Activated B cell treated with CpG ODN at 0.5 μM for 24 hours (primary cell): ENCODE results near the gene HPS3. TPM values are rescaled to one million over a fixed set of nuclear protein-coding genes. Genes with fewer than 3 reads are reported as not detected.
A peak's percentile ranks its signal among the peaks of the same experiment; 100 is the strongest.

Experiments used
- ATAC-seq: fragments of 200-7000 bp; cut with Tn5 transposase; one replicate; pipeline ENCODE4 v1.10.0; 2021; ENCODE audit warnings: low read depth, mild to moderate bottlenecking, moderate library complexity
- CTCF ChIA-PET: fragments of 350-600 bp; sonication (Branson Sonifier 250); formaldehyde crosslinking; loops from one replicate; lab custom pipeline; 2021; ENCODE audit warnings: antibody characterized with exemption; lab: Charles Lee
- POLR2A ChIA-PET: fragments of 350-600 bp; sonication (Branson Sonifier 250); formaldehyde crosslinking; loops from one replicate; lab custom pipeline; 2021; ENCODE audit warnings: antibody characterized with exemption; lab: Charles Lee
- DNase-seq: peaks from one replicate; pipeline ENCODE4 v3.0.0; 2022
- H3K27ac Mint-ChIP-seq: one replicate; pipeline ENCODE4 v1.8.0; 2020; ENCODE audit warnings: mixed read lengths
- H3K27me3 Mint-ChIP-seq: one replicate; pipeline ENCODE4 v1.8.0; 2021; ENCODE audit warnings: mixed read lengths
- H3K36me3 Mint-ChIP-seq: one replicate; pipeline ENCODE4 v1.8.0; 2021; ENCODE audit warnings: low read depth, mixed read lengths
- H3K4me1 Mint-ChIP-seq: one replicate; pipeline ENCODE4 v1.8.0; 2021; ENCODE audit warnings: mixed read lengths
- H3K4me3 Mint-ChIP-seq: one replicate; pipeline ENCODE4 v1.8.0; 2020; ENCODE audit warnings: mild to moderate bottlenecking, mixed read lengths
- H3K9me3 Mint-ChIP-seq: one replicate; pipeline ENCODE4 v1.8.0; 2020; ENCODE audit warnings: mixed read lengths
- CTCF ChIP-seq: fragments of 200-600 bp; IDR thresholded peaks from one replicate; pipeline ENCODE4 v1.8.0; 2022; ENCODE audit warnings: antibody characterized with exemption, mild to moderate bottlenecking
- intact Hi-C: fragments of 100-400 bp; cut with micrococcal nuclease; formaldehyde crosslinking; loops from one replicate; pipeline ENCODE4 v1.15.1; 2024
- total RNA-seq: library from RNA; stranded (reverse); gene quantifications from 2 replicates; pipeline ENCODE4 v1.2.3, GENCODE V29; 2022

Gene HPS3
- total RNA-seq, 1 donor from 2014 or later, result 30.1 TPM

- peak; percentile 7 for ATAC-seq
- no peak for DNase-seq
- Mint-ChIP-seq H3K27me3 (no peaks in the 10 kb centered on the region), H3K9me3 (no peaks in the 10 kb centered on the region), H3K4me1 (peaks cover 32% of the 10 kb centered on the region), H3K27ac (peak overlapping the region; percentile 87), H3K4me3 (peak overlapping the region; percentile 99), H3K36me3 (peaks cover 14% of the 10 kb centered on the region)
- intact Hi-C loops, result loop anchor here (1.0 to 5.0 kb wide), 5 partner anchors 9 to 726 kb away; partner anchors contain the start of genes GYG1, HPS3 and RNF13
- no peak for TF ChIP-seq CTCF
- ChIA-PET POLR2A (interaction anchor here (1.3 kb wide), 1 partner anchor 44 kb away, joined by 5 read pairs; the partner anchor contains the start of gene HPS3), CTCF (interaction anchor here (1.4 kb wide), 1 partner anchor 35 kb away, joined by 4 read pairs; no protein-coding TSS in a partner anchor)
Observed at GRCh38 chr3:149085828-149086231, 43.6 kb upstream of the HPS3 start.

- TF ChIP-seq CTCF, result no peak
- intact Hi-C loops, result loop anchor here (1.0 to 5.0 kb wide), 5 partner anchors 9 to 726 kb away; partner anchors contain the start of genes GYG1, HPS3 and RNF13
Observed at GRCh38 chr3:149086232-149086988, 43.0 kb upstream of the HPS3 start, which contains the start of gene HLTF. Gene HLTF (minus strand): TSS chr3:149086533. CDS start chr3:149086336, 197 bp downstream.

GRCh38 chr3:149087208-149087607, 42.2 kb upstream of the HPS3 start:
- TF ChIP-seq CTCF, result no peak
- Mint-ChIP-seq H3K36me3 (peaks cover 12% of the 10 kb centered on the region), H3K4me1 (peaks cover 32% of the 10 kb centered on the region), H3K27me3 (no peaks in the 10 kb centered on the region), H3K4me3 (peak overlapping the region; percentile 99), H3K9me3 (no peaks in the 10 kb centered on the region), H3K27ac (peak overlapping the region; percentile 56)
- ChIA-PET POLR2A (interaction anchor here (0.8 kb wide), 1 partner anchor 8 kb away, joined by 5 read pairs; no protein-coding TSS in a partner anchor), CTCF (interaction anchor here (1.4 kb wide), 1 partner anchor 33 kb away, joined by 4 read pairs; no protein-coding TSS in a partner anchor)
- DNase-seq (no peak), ATAC-seq (no peak)
- intact Hi-C loops, result loop anchor here (5.0 kb wide), 2 partner anchors 60 to 725 kb away; partner anchors contain the start of gene RNF13

More at GRCh38 chr3:149086232-149086988, 43.0 kb upstream of the HPS3 start, which contains the start of gene HLTF:
- H3K27ac Mint-ChIP-seq, result peak within 1 kb of the TSS; percentile 87
- H3K36me3 Mint-ChIP-seq, result peaks cover 14% of the 10 kb centered on the region
- H3K4me1 Mint-ChIP-seq, result peaks cover 32% of the 10 kb centered on the region
- peak within 1 kb of the TSS; percentile 99 for H3K4me3 Mint-ChIP-seq
- ATAC-seq (peak; percentile 99), DNase-seq (peak; percentile 80)
- H3K27me3 Mint-ChIP-seq, result no peaks in the 10 kb centered on the region
- ChIA-PET CTCF (interaction anchor here (1.4 kb wide), 1 partner anchor 34 kb away, joined by 4 read pairs; no protein-coding TSS in a partner anchor), POLR2A (interaction anchor here (0.8 to 1.3 kb wide), 2 partner anchors 9 to 43 kb away, joined by 5 read pairs; partner anchors contain the start of gene HPS3)
- no peaks in the 10 kb centered on the region for H3K9me3 Mint-ChIP-seq

- CTCF ChIA-PET, result no interaction called here
- TF ChIP-seq CTCF, result no peak
- Mint-ChIP-seq H3K27me3 (no peaks in the 10 kb centered on the region), H3K4me3 (no peak overlapping the region), H3K9me3 (no peaks in the 10 kb centered on the region), H3K36me3 (peaks cover 6% of the 10 kb centered on the region), H3K4me1 (peaks cover 29% of the 10 kb centered on the region), H3K27ac (no peak overlapping the region)
- POLR2A ChIA-PET, result interaction anchor here (0.7 kb wide), 1 partner anchor 128 kb away, joined by 4 read pairs; no protein-coding TSS in a partner anchor
- intact Hi-C loops, result loop anchor here (5.0 kb wide), 2 partner anchors 58 to 723 kb away; partner anchors contain the start of gene RNF13
- DNase-seq, result no peak
- ATAC-seq, result no peak
Observed at GRCh38 chr3:149089395-149089794, 40.0 kb upstream of the HPS3 start.

- TF ChIP-seq CTCF, result no peak
- Mint-ChIP-seq H3K4me1 (peaks cover 30% of the 10 kb centered on the region), H3K9me3 (no peaks in the 10 kb centered on the region), H3K36me3 (peaks cover 5% of the 10 kb centered on the region), H3K4me3 (no peak overlapping the region), H3K27ac (no peak overlapping the region), H3K27me3 (no peaks in the 10 kb centered on the region)
- ChIA-PET CTCF (no interaction called here), POLR2A (no interaction called here)
- intact Hi-C loops, result no loop called here
- ATAC-seq, result no peak
- DNase-seq, result no peak
Observed at GRCh38 chr3:149090461-149090860, 39.0 kb upstream of the HPS3 start.
